Stimulated activated CD8-positive, alpha-beta memory T cell treated with anti-CD3 and anti-CD28 coated beads, Interleukin-7, amount 100 ng/mL, for 1 hour (primary cell): ENCODE measurements around the gene MYL11.

Experiments
- DNase-seq, 2 donors: peaks; one replicate each; pipeline ENCODE4 v3.0.0-alpha.2; 2020; ENCODE audit warnings: low read depth in 2 of 2

The MYL11 gene

GRCh38 chr16:30418350-30419181 lies 44.0 kb downstream of the MYL11 start:
- DNase-seq, result no peak

DNA sequence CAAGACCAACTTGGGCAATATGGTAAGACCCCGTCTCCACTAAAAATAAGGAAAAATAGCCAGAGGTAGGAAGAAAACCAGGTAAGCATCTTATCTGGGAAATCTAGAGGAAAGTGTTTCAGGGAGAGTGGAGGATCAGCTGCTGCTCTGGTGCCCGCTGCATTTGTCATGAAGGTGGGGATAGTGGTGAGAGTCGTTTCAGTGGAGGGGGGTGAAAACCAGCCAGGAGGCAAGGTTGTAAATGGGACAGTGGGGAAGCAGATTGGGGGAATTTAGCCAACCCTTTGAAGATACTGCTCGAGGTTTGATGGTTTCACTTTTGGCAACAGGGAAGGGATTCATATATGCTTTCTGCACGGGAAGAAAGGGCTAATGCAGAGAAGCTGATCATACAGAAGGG lies 46.4 kb downstream of the MYL11 start:
- no peak for DNase-seq
